ENCODE results near the gene AZU1. TPM values are rescaled to one million over a fixed set of nuclear protein-coding genes. Genes with fewer than 3 reads are reported as not detected.

The AZU1 gene
- total RNA-seq, 4 donors from 2014 or later = 0.42 TPM; not detected in 3

GRCh38 chr19:863315-863620 is 35.6 kb downstream of the AZU1 start:
- Histone ChIP-seq H3K27me3 (peaks cover 0 to 41% of the 10 kb centered on the region in 2 donors), H3K4me3 (peak overlapping the region in 1 of 4 donors; percentile 17), H3K27ac (peak overlapping the region in 1 of 4 donors; percentile 43), H3K9me3 (no peaks in the 10 kb centered on the region), H3K36me3 (peaks cover 0 to 21% (median 0%) of the 10 kb centered on the region in 3 donors), H3K4me1 (peaks cover 0 to 51% (median 10%) of the 10 kb centered on the region in 4 donors)
- no peak for TF ChIP-seq EP300 (IDR thresholded peaks at IDR 0.05)
- no peak for TF ChIP-seq CTCF (IDR thresholded peaks at IDR 0.05)
- TF ChIP-seq POLR2A (IDR thresholded peaks at IDR 0.05) = no peak
- WGBS, 2 donors = 71 to 86% methylated on average over 7 of the region's 7 CpGs
- DNase-seq (ENCODE audit: low spot score in 2 of 2) = no peak

- 79 to 82% methylated on average over 35 to 37 of the region's 38 CpGs for WGBS, 2 donors
- Histone ChIP-seq H3K27ac (peak overlapping the region in 1 of 4 donors; percentile 90), H3K27me3 (peaks cover 0 to 11% of the 10 kb centered on the region in 2 donors), H3K36me3 (peaks cover 0 to 54% (median 0%) of the 10 kb centered on the region in 3 donors), H3K9me3 (no peaks in the 10 kb centered on the region), H3K4me3 (no peak overlapping the region), H3K4me1 (peaks cover 0 to 48% (median 18%) of the 10 kb centered on the region in 4 donors)
- TF ChIP-seq POLR2A (IDR thresholded peaks at IDR 0.05) (no peak), EP300 (IDR thresholded peaks at IDR 0.05) (no peak), CTCF (IDR thresholded peaks at IDR 0.05) (no peak)
- DNase-seq (ENCODE audit: low spot score in 2 of 2) = no peak
These were observed 39.2 kb downstream of the AZU1 start for GRCh38 chr19:866769-867300.

- H3K4me3 ChIP-seq = no peak overlapping the region
- WGBS, 2 donors = 62 to 64% methylated on average over 10 to 15 of the region's 16 CpGs
- peaks cover 0 to 48% (median 21%) of the 10 kb centered on the region in 4 donors for H3K4me1 ChIP-seq
These were observed 39.7 kb downstream of the AZU1 start for GRCh38 chr19:867301-867793.

GRCh38 chr19:867855-868457 is 40.3 kb downstream of the AZU1 start:
- Histone ChIP-seq H3K4me3 (no peak overlapping the region), H3K27ac (peak overlapping the region in 2 of 4 donors; percentile 90), H3K36me3 (peaks cover 0 to 63% (median 0%) of the 10 kb centered on the region in 3 donors), H3K4me1 (peaks cover 0 to 46% (median 16%) of the 10 kb centered on the region in 4 donors), H3K9me3 (no peaks in the 10 kb centered on the region), H3K27me3 (no peaks in the 10 kb centered on the region)
- TF ChIP-seq CTCF (IDR thresholded peaks at IDR 0.05) (no peak), POLR2A (IDR thresholded peaks at IDR 0.05) (no peak), EP300 (IDR thresholded peaks at IDR 0.05) (no peak)
- 91% methylated on average over 29 to 35 of the region's 39 CpGs for WGBS, 2 donors
- no peak for DNase-seq (ENCODE audit: low spot score in 2 of 2)

More at GRCh38 chr19:867301-867793, 39.7 kb downstream of the AZU1 start:
- no peak for DNase-seq (ENCODE audit: low spot score in 2 of 2)
- TF ChIP-seq CTCF (IDR thresholded peaks at IDR 0.05) = no peak
- no peak for TF ChIP-seq EP300 (IDR thresholded peaks at IDR 0.05)
- TF ChIP-seq POLR2A (IDR thresholded peaks at IDR 0.05) = no peak
- peak overlapping the region in 1 of 4 donors; percentile 90 for H3K27ac ChIP-seq
- peaks cover 0 to 59% (median 0%) of the 10 kb centered on the region in 3 donors for H3K36me3 ChIP-seq
- peaks cover 0 to 5% of the 10 kb centered on the region in 2 donors for H3K27me3 ChIP-seq
- no peaks in the 10 kb centered on the region for H3K9me3 ChIP-seq
